Stimulated activated CD4-positive, alpha-beta T cell treated with anti-CD3 and anti-CD28 coated beads, Interleukin-1b, Interleukin-23, amount 100 ng/mL, for 1 hour (primary cell): Measurements from ENCODE around the gene TFCP2L1.
"Not testable (repeated sequence)": the region's sequence is repeated elsewhere in the genome, so short reads cannot be mapped to it uniquely, and the experiment has no call there.

ENCODE experiments used
- DNase-seq, 2 donors: peaks; one replicate each; pipeline ENCODE4 v3.0.0-alpha.2; 2020; ENCODE audit warnings: low read depth in 2 of 2

Gene TFCP2L1

DNA sequence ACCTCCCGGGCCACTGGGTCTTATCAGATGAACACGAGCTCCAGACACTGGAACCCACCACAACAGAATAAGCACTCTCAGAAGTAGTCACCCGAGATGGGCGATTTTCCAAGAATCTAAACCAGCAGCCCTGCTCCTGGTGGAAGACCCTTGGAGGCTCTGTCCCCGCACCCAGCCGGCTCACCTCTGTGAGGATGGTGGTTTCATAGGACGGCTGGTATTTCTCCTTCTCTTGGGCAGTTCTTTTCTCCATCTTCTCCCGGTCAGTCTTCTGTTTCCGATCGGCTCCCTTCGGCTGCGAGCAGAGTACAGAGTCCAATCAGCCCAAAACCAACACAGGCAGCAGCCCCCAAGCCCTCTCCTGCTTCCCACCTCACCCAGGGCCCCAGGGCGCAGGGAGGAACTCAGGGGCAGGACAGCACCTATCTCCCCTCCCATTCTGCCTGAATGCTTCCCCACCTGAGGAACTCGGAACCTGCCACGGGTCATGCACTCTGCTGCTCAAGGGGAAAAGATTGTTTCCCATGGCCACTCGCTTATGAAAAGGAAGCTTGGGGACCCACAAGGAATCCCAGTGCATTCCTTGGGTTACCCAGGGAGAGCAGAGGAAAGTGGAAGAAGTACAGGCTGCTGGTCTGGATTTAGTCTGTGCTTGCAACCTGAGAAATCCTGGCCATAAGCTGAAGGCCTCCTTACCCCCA, 42.7 kb downstream of the TFCP2L1 start:
- no peak for DNase-seq

DNA sequence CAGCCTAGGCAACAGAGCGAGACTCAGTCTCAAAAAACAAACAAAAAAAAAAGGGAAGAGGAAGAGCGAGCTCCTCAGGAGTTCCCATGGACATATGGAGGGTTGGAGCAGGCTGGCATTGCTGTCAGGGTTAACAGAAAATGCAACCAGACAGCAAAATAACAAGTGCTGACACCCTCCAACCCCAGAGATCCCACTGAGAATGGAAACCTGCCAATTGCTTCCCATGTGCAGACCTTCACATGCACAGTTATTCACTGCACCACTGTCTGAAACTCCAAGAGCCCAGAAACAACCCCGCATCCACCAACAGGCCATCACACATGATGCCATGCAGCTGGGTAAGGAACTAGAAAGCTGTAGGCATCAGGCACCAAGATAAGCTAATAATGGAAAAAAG, 43.5 kb downstream of the TFCP2L1 start:
- DNase-seq, result no peak

DNA sequence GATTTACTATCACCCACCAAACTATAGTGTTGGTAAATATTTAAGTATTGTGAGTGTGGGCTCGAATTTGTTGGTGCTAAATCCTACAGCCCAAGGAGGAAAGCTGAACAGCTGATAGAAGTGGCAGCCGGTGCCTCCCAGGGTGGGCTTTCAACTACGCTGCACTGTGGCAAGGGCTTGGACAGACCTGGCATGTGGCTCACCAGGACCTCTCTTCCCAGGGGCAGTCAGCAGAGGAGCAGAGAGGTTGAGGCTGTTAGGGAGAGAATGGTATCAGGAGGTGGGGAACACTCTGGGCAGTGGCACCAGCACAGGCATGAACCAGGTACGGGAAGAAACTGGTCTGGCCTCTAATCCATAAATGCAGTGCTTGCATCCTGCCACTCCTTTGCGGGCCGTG, 44.6 kb downstream of the TFCP2L1 start:
- DNase-seq, result no peak

DNA sequence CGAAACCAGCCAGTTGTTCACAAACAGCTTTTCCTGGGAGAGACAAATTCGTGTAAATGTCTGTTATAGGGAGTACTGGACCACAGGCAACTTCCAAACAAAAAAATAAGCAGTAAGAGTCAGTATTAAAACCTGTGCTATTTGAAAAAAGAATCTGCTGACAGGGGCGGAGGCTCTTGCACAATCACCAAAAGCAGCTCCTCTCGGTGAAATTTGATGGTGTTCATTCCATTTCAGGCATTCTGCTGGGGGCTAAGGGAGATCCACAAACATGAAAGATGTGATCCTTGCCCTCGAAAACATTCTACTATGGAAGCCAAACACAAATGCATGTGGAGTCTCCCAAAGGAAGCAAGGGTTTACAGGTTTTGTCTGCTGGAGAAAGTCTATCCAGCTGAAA, 45.0 kb downstream of the TFCP2L1 start:
- DNase-seq, result no peak

DNA sequence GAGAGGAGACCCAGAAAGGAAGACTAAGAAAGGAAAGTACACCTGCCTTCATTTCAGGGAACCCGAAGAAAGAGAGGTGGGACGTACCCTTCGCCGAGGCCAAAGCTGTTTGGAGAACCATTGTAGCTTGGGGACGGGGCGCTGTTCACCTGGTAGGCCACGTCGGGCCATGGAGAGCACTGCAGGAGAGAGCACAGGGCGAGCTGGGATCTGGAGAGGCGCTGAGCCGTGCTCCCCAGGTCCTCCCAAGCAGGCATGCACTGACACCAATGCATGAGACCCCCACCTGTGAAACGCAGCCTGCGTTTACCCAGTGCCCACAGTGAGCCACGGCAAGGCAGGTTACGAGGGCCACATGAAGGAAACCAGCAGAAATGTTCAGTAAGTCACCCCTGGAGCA, 45.5 kb downstream of the TFCP2L1 start:
- DNase-seq, result no peak

DNA sequence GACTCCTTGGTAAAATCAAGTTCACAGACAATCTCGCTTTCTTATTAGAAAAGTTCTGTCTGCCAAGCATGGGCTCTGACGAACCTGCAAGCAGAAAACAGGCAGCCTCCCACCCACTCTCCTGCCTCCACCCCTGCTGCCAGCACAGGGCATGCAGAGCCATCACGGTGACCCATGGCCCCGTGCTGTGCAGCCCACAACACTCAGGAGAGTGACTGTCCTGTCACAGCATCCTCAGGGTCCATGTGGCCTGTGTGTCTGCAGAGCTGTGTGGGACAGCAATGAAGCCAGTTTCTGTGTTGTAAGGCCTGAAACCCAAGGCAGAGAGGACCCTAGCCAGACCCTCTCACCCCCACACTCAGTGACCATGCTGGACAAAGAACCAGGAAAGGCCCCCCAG, 46.2 kb downstream of the TFCP2L1 start:
- DNase-seq, result no peak

DNA sequence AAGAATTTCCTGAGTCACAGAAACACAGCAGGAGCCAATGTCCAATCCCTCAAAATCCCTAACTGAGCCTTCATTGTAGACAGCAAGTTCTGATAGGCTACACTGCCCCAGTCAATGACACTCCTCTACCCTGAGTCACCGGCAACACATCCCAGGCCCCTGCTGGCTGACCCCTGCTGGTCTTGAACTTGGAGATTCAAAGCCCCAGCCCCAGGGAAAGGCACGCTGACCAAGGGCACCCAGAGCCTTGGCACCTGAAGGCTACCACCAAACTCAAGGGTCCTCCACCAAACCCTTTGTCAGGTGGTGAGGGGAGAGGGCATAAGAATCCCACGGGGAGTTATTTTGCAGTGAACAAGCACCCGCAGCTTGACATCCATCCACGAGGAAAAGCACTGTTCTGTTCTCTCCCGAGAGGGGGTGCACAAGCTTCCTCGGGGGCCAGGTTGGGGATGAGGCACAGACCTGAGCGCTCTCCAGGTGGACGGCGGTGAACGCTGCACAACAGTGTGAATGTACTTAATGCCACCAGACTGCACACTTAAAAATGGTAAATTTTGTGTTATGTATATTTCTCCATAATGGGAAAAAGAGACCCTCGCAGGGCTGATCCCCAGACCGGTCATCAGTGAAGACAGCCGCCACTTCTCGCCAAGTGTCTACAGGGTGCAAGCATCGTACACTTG, 46.9 kb downstream of the TFCP2L1 start:
- no peak for DNase-seq

DNA sequence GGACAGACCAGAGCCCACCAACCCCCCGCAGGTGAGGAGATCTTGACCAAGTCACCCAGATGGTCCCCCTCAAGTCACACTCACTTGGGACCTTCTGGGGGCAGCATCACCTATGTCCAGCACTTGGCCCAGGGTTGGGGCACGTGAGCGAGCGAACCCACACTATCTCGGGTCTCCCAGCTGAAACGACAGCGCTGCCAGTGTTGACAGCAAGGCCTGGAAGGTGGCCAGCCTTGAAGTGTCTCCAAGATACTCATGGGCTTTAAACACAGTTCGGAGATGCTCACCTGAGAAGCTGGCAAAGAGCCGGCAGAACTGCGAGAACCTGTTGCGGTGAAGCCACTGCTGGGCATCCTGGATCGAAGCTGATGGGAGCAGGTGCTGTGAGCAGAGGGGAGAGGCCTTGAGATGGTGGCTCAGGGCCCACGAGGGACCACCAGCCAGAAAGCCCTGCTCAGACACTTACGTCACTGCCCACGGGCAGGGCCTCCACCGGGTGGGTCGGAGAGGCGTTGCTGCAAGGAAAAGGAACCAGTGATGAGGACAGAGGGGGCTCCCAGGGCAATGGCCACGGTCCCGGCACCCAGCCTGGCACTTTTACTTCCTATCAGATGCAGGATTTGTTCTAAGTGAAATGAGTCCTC, 47.5 kb downstream of the TFCP2L1 start:
- no peak for DNase-seq

DNA sequence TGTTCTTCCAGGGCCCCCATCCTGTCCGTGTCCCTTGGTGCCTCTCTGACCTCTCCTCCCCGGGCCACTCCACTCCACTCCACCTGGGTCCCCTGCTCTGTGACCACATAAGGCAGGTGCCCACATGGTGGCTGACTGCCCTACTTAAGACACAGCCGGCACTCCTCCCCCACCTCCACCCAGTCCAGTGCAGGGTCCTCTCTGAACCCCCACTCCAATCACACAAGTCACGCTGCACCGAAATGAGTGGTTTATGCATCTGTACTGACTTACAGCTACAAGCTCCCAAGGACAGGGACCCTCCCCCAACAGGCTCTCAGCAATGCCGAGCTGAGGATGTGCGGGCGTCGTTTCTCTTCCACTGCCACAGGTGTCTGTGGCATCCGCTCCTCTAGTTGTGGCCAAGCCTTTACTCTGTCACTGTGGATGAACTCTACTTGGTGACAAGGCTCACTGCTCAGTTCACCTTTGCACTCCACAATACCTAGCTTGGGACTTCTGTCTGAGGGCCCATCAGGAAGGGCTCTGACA, 48.3 kb downstream of the TFCP2L1 start:
- no peak for DNase-seq

DNA sequence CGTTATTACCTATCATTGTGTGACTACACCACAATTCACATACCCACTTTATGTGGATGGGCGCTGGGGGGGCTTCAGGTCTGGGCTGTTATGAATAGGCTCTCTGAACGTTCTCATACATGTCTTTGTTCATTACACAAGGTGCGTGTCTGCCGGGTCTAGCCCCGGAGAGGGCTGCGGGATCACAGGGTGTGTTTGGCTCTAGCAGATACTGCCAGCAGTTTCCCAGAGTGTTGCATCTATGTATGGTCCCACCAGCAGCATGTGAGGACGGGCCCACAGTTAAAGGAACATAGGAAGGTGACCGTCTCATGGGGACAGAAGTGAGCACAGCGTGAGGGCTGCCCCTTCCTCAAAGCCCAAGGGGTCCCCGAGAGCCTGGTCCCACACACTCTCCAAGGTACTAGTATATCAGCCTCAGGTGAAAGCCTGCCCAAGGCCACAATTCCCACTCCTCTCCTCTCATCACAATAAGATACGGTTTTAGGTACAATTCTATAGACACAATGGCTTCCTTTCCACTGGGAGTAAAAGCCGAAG, 48.8 kb downstream of the TFCP2L1 start:
- no peak for DNase-seq

DNA sequence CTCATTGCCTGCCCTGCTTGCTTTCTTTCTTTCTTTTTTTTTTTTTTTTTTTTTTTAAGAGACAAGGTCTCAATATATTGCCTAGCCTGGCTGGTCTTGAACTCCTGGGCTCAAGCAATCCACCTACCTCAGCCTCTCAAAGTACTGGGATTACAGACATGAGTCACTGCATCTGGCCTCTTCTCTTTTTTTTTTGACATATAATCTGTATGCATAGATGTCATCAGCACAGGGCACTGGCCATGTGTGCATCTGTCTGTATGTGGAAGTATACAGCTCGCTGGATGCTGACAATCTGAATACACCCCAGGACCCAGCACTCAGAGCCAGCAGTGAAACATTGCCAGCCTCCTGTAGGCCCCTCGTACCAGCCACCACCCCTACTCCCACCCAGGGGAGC, 49.5 kb downstream of the TFCP2L1 start:
- DNase-seq, result no peak

DNA sequence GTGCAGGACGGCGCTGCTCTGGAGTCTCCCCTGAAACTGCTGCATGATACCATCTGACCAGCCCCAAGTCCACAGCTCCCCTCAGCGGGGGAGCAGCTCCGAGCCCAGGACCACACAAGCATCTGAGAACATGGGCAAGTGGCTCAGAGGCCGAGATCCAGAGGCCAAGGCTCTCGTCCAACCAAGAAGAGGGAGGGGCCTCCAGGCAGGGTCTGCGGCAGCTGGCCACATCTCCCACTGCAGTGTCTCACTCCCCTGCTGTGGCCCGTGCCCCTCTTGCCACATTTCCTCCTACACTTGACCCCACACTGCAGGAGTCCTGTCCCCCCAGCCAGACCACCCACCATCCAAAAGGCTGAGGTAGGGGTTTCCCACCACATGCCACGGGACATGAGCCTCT, 50.2 kb downstream of the TFCP2L1 start:
- no peak for DNase-seq

DNA sequence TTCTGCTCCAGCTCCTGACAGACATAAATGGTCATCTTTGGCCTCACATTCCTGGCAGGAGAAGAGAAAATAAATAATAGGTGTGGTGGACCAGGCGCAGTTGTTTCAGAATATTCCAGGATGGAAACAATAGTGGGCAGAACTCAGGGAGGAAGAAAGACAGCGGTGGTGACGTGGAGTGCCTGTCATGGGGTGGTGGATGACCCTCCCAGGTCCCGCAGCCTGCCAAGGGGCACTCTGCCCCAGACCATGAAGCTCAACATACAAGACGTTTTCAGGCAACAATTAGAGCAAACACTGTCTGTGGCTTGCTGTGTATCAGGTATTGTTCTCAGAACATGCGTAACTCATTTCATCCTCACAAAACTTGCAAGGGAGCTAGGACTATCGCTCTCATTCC, 50.9 kb downstream of the TFCP2L1 start:
- no peak for DNase-seq

DNA sequence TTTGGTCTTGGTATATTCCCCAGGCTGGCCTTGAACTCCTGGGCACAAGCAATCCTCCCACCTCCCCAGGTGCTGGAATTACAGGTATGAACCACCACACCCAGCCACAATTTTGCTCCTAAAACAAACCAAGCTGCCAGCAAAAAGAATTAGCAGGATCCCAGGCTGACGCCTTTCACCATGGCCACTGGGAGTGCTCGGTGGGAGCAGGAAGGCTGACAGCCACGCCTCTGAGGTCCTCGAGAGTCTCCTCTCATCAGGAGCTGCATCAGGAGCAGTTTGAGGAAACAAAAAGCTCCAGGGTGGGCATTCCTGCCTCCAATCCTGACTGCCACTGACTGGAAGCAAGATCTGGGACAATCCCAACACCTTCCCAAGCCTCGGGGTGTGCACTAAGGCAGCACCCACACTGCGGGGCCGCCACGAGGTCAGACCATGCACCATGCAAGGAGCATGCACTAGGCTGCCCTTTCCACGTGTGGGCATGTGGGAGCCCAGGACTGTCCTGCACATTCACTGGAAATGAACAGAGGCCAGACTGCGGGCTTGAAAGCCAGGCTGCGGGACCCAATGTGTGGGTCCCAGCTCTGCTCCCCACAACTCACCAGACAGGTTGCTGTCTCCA, 51.4 kb downstream of the TFCP2L1 start:
- no peak for DNase-seq

DNA sequence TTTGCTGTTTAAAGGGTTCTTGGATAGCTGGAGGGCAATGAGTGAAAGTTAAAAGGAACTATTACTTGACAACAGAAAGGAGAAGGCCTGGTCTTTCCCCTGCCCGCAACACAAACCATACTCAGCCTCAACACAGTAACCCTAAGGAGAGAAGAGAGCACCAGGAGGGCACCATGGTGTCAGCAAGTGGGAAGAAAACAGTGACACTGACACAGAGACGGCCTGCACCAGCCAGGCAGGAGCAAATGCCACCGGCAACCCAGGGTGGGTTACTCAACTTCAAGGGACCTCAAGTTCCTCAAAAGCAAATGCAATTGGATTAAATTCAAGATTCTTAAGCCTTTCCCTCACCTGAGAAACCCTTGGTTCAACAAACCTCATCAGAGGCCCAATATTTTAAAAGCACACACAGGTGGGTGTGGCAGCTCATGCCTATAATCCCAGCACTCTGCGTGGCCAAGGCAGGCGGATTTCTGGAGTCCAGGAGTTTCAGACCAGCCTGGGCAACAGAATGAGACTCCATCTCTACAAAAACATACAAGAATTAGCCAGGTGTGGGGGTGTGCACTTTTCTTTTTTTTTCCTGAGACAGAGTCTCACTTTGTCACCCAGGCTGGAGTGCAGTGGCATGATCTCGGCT, 52.3 kb downstream of the TFCP2L1 start:
- DNase-seq, result no peak

DNA sequence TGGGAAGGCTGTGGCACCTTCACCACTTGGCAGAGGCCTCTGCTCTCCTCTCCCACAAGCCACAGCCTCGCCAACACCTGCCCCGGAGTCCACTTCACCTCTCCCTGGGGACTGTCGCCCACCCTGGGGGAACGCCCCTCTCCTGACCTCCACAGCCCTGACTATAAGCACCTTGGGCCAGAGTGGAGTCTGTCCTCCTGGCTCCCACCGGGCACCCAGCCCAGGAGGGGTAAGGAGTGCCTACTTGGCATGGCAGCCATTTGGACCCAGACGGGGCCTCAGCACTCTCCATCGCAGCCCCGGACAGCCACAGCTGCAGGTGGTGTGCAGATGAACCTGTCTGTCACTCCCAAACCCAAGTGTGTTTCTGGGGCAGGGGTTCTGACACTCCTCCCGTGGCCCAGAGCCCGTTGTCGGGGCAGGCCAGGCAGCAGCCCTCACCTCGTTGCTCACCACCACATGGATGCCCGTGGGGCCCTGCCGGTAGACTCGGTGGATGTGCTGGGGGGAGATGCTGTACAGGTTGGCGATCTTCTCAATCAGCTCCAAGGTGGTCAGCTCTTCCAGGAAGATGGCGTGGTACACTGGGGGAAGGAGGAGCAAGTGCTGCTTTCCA, 53.5 kb downstream of the TFCP2L1 start:
- no peak for DNase-seq

DNA sequence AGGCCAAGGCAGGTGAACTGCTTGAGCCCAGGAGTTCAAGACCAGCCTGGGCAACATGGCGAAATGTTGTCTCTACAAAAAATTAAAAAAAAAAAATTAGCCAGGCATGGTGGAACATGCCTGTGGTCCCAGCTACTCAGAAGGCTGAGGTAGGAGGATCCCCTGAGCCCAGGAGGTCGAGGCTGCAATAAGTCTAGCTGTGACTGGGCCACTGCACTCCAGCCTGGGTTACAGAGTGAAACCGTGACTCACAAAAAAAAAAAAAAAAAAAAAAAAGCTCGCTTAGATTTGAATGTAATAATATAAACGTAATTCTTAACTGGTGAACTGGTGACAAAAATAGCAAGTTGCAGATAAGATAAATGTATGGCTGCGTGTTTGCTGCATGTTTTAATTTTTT, 56.5 kb downstream of the TFCP2L1 start:
- no peak for DNase-seq

DNA sequence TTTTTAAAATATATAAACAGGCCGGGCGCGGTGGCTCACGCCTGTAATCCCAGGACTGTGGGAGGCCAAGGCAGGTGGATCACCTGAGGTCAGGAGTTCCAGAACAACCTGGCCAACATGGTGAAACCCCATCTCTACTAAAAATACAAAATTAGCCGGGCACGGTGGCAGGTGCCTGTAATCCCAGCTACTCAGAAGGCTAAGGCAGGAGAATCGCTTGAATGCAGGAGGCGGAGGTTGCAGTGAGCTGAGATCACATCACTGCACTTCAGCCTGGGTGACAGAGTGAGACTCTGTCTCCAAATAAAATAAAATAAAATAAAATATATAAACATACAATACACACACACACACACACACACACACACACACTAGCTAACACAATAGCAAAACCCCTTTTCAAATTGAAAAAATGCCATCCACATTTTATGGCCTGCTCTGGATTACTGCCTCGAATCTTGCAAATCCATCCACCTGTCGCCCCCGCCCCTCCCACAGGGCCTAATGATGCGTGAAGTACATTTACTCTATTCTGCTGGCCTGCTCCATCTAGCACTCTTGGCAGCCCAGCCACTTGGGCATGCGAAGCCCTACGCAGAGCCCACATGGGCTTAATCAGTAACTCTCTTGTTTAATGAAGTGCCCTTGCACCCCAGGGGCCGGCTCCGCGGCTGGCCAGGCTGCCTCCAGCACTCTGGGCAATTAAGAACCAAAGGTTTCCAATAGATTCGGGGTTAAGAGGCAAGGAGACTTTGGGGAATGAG, 57.4 kb downstream of the TFCP2L1 start:
- DNase-seq, result not testable (repeated sequence)

DNA sequence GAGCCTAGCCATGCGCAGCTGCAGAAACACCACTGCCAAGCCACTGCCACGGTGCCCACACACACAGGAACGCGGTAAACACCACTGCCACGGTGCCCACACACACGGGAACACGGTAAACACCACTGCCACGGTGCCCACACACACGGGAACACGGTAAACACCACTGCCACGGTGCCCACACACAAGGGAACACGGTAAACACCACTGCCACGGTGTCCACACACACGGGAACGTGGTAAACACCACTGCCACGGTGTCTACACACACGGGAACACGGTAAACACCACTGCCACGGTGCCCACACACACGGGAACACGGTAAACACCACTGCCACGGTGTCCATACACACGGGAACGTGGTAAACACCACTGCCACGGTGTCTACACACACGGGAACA, 59.3 kb downstream of the TFCP2L1 start:
- DNase-seq, result not testable (repeated sequence)

DNA sequence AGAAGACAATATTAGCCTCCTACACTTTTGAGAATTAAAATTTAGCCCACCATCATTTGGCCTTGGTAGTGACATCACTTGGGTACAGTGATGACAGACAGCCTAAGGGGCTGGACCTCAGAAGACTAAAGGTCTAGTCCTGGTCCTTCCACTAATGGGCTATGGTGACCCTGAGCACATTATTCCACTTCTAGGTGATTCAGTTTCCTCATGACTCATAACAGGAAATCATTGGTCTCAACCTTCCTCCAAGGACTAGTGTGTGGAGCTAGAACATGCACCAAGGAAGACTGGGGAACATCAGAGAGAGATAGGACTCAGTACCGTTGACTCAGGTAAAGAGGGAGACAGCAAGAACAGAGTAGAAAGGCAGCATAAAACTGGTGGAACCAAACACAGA, 64.0 kb downstream of the TFCP2L1 start:
- DNase-seq, result no peak

DNA sequence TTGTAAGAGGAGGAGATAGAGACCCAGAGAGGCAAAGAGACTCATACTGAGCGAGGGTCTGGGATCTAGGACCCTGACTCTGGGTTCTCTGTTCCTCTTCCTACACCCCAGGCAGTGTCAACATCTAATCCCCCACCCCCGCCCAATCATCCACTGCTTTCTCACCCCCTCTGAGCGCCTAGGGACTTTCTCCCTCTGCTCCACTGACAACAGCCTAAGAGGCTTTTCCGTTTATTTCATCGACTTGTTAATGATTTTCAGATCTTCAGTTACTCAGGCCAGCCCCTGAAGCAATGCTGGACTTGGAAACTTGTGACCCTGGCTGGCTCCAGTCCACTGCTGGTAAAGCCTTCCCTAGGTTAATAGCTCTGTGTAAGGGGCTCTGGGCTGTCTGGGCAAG, 65.1 kb downstream of the TFCP2L1 start:
- no peak for DNase-seq
